Ectodermal cell (in vitro differentiated cells): ENCODE results near the gene RRM2.
"Not testable (repeated sequence)": the region's sequence is repeated elsewhere in the genome, so short reads cannot be mapped to it uniquely, and the experiment has no call there.

Source experiments
- H3K27ac ChIP-seq: 2 replicates; pipeline ENCODE4 v1.7.0; 2013; ENCODE audit warnings: mild to moderate bottlenecking, low read depth, low read length; ENCODE audit not compliant: insufficient read depth, poor library complexity, severe bottlenecking
- H3K27me3 ChIP-seq: 2 replicates; pipeline ENCODE4 v1.7.0; 2013; ENCODE audit warnings: mild to moderate bottlenecking, low read length; ENCODE audit not compliant: insufficient read depth, control insufficient read depth, poor library complexity, severe bottlenecking
- H3K36me3 ChIP-seq: one replicate; pipeline ENCODE4 v1.7.0; 2013; ENCODE audit warnings: low read length; ENCODE audit not compliant: control insufficient read depth, insufficient read depth
- H3K4me1 ChIP-seq: one replicate; pipeline ENCODE4 v1.7.0; 2013; ENCODE audit warnings: low read length; ENCODE audit not compliant: control insufficient read depth, insufficient read depth
- H3K4me3 ChIP-seq: 2 replicates; pipeline ENCODE4 v1.7.0; 2013; ENCODE audit warnings: low read depth, low read length, control low read depth; ENCODE audit not compliant: insufficient read depth
- H3K9me3 ChIP-seq: 2 replicates; pipeline ENCODE4 v1.7.0; 2013; ENCODE audit warnings: mild to moderate bottlenecking, low read length, moderate library complexity; ENCODE audit not compliant: control insufficient read depth
- WGBS, 2 experiments: methylation state at CpG; one replicate each; pipeline ENCODE4 v1.1.7; 2013; ENCODE audit warnings: missing lambda C conversion rate in 2 of 2; 5-methylcytosine and 5-hydroxymethylcytosine counted together

Gene RRM2

GRCh38 chr2:10141736-10142639 lies 19.4 kb downstream of the RRM2 start:
- H3K9me3 ChIP-seq: no peaks in the 10 kb centered on the region
- no peak overlapping the region for H3K4me3 ChIP-seq
- H3K27me3 ChIP-seq: no peaks in the 10 kb centered on the region
- 84 to 86% methylated on average over 32 of the region's 32 CpGs for WGBS, 2 experiments
- H3K27ac ChIP-seq: no peak overlapping the region
- H3K4me1 ChIP-seq: no peaks in the 10 kb centered on the region
- no peaks in the 10 kb centered on the region for H3K36me3 ChIP-seq

GRCh38 chr2:10142640-10142965 lies 20.1 kb downstream of the RRM2 start:
- Histone ChIP-seq H3K36me3 (no peaks in the 10 kb centered on the region), H3K27me3 (no peaks in the 10 kb centered on the region), H3K4me3 (no peak overlapping the region), H3K4me1 (no peaks in the 10 kb centered on the region), H3K27ac (no peak overlapping the region), H3K9me3 (no peaks in the 10 kb centered on the region)
- 93 to 95% methylated on average over 11 of the region's 11 CpGs for WGBS, 2 experiments

- no peak overlapping the region for H3K27ac ChIP-seq
- H3K4me3 ChIP-seq: no peak overlapping the region
- no peaks in the 10 kb centered on the region for H3K9me3 ChIP-seq
- no peaks in the 10 kb centered on the region for H3K36me3 ChIP-seq
- WGBS, 2 experiments: 94 to 95% methylated on average over 16 of the region's 16 CpGs
- H3K4me1 ChIP-seq: no peaks in the 10 kb centered on the region
- H3K27me3 ChIP-seq: no peaks in the 10 kb centered on the region
Measured at GRCh38 chr2:10144771-10145518, 22.4 kb downstream of the RRM2 start.

GRCh38 chr2:10145519-10146357 lies 23.2 kb downstream of the RRM2 start:
- WGBS, 2 experiments: 87 to 88% methylated on average over 13 of the region's 13 CpGs
- Histone ChIP-seq H3K36me3 (no peaks in the 10 kb centered on the region), H3K27me3 (no peaks in the 10 kb centered on the region), H3K9me3 (no peaks in the 10 kb centered on the region), H3K4me3 (no peak overlapping the region), H3K27ac (no peak overlapping the region), H3K4me1 (no peaks in the 10 kb centered on the region)

GRCh38 chr2:10146366-10147005 lies 23.9 kb downstream of the RRM2 start:
- H3K36me3 ChIP-seq: no peaks in the 10 kb centered on the region
- no peaks in the 10 kb centered on the region for H3K27me3 ChIP-seq
- no peak overlapping the region for H3K4me3 ChIP-seq
- no peaks in the 10 kb centered on the region for H3K4me1 ChIP-seq
- WGBS, 2 experiments: 86 to 91% methylated on average over 14 of the region's 14 CpGs
- no peaks in the 10 kb centered on the region for H3K9me3 ChIP-seq
- no peak overlapping the region for H3K27ac ChIP-seq

GRCh38 chr2:10147050-10147660 lies 24.6 kb downstream of the RRM2 start:
- not testable (repeated sequence) for H3K27ac ChIP-seq, H3K4me3 ChIP-seq, H3K36me3 ChIP-seq, H3K4me1 ChIP-seq, H3K27me3 ChIP-seq, H3K9me3 ChIP-seq
- 94 to 95% methylated on average over 15 of the region's 15 CpGs for WGBS, 2 experiments

- no peaks in the 10 kb centered on the region for H3K4me1 ChIP-seq
- H3K9me3 ChIP-seq: no peaks in the 10 kb centered on the region
- no peaks in the 10 kb centered on the region for H3K27me3 ChIP-seq
- no peak overlapping the region for H3K27ac ChIP-seq
- H3K36me3 ChIP-seq: no peaks in the 10 kb centered on the region
- H3K4me3 ChIP-seq: no peak overlapping the region
Measured at GRCh38 chr2:10148268-10148667, 25.7 kb downstream of the RRM2 start.

GRCh38 chr2:10149635-10150034 lies 27.1 kb downstream of the RRM2 start:
- H3K4me3 ChIP-seq: no peak overlapping the region
- H3K27ac ChIP-seq: no peak overlapping the region
- no peaks in the 10 kb centered on the region for H3K36me3 ChIP-seq
- H3K4me1 ChIP-seq: no peaks in the 10 kb centered on the region
- H3K9me3 ChIP-seq: no peaks in the 10 kb centered on the region
- H3K27me3 ChIP-seq: no peaks in the 10 kb centered on the region
- WGBS, 2 experiments: 90 to 97% methylated on average over 3 of the region's 3 CpGs

- H3K36me3 ChIP-seq: no peaks in the 10 kb centered on the region
- no peak overlapping the region for H3K27ac ChIP-seq
- no peaks in the 10 kb centered on the region for H3K9me3 ChIP-seq
- 90 to 100% methylated on average over 3 of the region's 5 CpGs for WGBS, 2 experiments
- no peaks in the 10 kb centered on the region for H3K27me3 ChIP-seq
- H3K4me1 ChIP-seq: no peaks in the 10 kb centered on the region
- no peak overlapping the region for H3K4me3 ChIP-seq
Measured at GRCh38 chr2:10150436-10150835, 27.9 kb downstream of the RRM2 start.
